Measurements from ENCODE around the gene CARTPT.

DNA sequence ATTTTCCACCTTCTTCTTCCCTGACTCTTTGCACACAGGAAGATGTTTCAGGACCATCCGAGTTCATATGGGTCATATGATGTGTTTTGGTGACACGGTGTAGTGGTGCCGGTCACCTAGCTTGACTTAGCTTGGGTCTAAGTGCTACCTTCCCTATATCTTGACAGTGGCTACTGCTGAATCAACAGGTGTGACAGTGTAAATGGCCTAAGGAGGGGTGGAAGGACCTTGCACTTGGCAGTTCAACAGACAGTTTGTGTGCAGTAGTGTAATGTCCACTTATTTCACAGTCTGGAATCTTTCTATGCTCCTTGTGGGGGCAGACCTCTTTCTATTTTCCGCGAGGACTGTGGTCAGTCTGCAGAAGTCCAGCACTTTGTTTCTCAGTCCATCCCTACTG is 43.8 kb downstream of the CARTPT start:
- TF ChIP-seq POLR2A (IDR thresholded peaks at IDR 0.05) (no peak), POLR2AphosphoS5 (IDR thresholded peaks at IDR 0.05; ENCODE audit: insufficient read depth in 1 of 2, low read depth in 1 of 2) (no peak)
- TF ChIP-seq, protein P1, sequence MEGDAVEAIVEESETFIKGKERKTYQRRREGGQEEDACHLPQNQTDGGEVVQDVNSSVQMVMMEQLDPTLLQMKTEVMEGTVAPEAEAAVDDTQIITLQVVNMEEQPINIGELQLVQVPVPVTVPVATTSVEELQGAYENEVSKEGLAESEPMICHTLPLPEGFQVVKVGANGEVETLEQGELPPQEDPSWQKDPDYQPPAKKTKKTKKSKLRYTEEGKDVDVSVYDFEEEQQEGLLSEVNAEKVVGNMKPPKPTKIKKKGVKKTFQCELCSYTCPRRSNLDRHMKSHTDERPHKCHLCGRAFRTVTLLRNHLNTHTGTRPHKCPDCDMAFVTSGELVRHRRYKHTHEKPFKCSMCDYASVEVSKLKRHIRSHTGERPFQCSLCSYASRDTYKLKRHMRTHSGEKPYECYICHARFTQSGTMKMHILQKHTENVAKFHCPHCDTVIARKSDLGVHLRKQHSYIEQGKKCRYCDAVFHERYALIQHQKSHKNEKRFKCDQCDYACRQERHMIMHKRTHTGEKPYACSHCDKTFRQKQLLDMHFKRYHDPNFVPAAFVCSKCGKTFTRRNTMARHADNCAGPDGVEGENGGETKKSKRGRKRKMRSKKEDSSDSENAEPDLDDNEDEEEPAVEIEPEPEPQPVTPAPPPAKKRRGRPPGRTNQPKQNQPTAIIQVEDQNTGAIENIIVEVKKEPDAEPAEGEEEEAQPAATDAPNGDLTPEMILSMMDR (IDR thresholded peaks at IDR 0.05): no peak
